ENCODE results near the gene ZNF436. TPM values are rescaled to one million over a fixed set of nuclear protein-coding genes. Genes with fewer than 3 reads are reported as not detected.

ZNF436 gene
- total and polyA plus RNA-seq, 9 of the 15 experiments (the other 6 are each of a cell fraction or from before 2014, with no cell fraction given), result 2.1 to 11.3 (median 6.8) TPM

- TF ChIP-seq ZBTB43 (CRISPR knock-in tag; IDR thresholded peaks at IDR 0.05) (no peak), FIP1L1 (IDR thresholded peaks at IDR 0.05; ENCODE audit: low read depth, low read length, poor library complexity, severe bottlenecking) (peak; percentile 63), CEBPB (tag; IDR thresholded peaks at IDR 0.05) (peak; percentile 90), ELK3 (CRISPR knock-in tag; IDR thresholded peaks at IDR 0.05) (no peak), PYGO2 (tag; IDR thresholded peaks at IDR 0.05) (no peak), SMAD3 (CRISPR knock-in tag; conservative IDR thresholded peaks at IDR 0.05) (0 out of 2 replicates have a peak, but pooled peaks have one; percentile 54), ZNF395 (CRISPR knock-in tag; IDR thresholded peaks at IDR 0.05) (0 out of 2 replicates have a peak, but pooled peaks have one; percentile 39), KAT7 (CRISPR knock-in tag; IDR thresholded peaks at IDR 0.05; ENCODE audit: borderline replicate concordance) (no peak), CBFA2T3 (IDR thresholded peaks at IDR 0.05) (peak; percentile 56), ATF7 (IDR thresholded peaks at IDR 0.05) (peak; percentile 63; the same call in 1 of the 2 replicates), SAP30 (IDR thresholded peaks at IDR 0.05; ENCODE audit: borderline replicate concordance, insufficient read depth, low read depth, low read length, poor library complexity, severe bottlenecking) (peak; percentile 69), HBP1 (CRISPR knock-in tag; IDR thresholded peaks at IDR 0.05) (no peak), EGR1 (conservative IDR thresholded peaks at IDR 0.05) (peak; percentile 96), PURB (CRISPR knock-in tag; IDR thresholded peaks at IDR 0.05; ENCODE audit: low read depth) (no peak), ZNF830 (CRISPR knock-in tag; IDR thresholded peaks at IDR 0.05) (peak; percentile 73), PRPF4 (IDR thresholded peaks at IDR 0.05; ENCODE audit: insufficient read depth, low read depth, low read length, poor library complexity, severe bottlenecking) (no peak), GABPB2 (CRISPR knock-in tag; conservative IDR thresholded peaks at IDR 0.05) (no peak; the same call in 1 of the 2 replicates), PTBP1 (IDR thresholded peaks at IDR 0.05; ENCODE audit: low read depth, low read length) (no peak), ZNF3 (CRISPR knock-in tag; IDR thresholded peaks at IDR 0.05) (no peak), SMAD2 (IDR thresholded peaks at IDR 0.05; ENCODE audit: low read depth, low read length) (no peak), TCF7 (IDR thresholded peaks at IDR 0.05; ENCODE audit: borderline replicate concordance) (no peak), ETV5 (CRISPR knock-in tag; IDR thresholded peaks at IDR 0.05; ENCODE audit: low read depth) (no peak), KLF10 (CRISPR knock-in tag; IDR thresholded peaks at IDR 0.05) (no peak), RUNX1 (IDR thresholded peaks at IDR 0.05; ENCODE audit: low read depth) (no peak)
Measured at GRCh38 chr1:23368562-23369334, 888 bp downstream of the ZNF436 start (continued).
